Stimulated activated naive CD8-positive, alpha-beta T cell treated with anti-CD3 and anti-CD28 coated beads, Interleukin-15, amount 100 ng/mL, for 72 hours (primary cell): ENCODE measurements around the gene C3orf22.
A peak's percentile ranks its signal among the peaks of the same experiment; 100 is the strongest.

Experiments
- ATAC-seq: fragments of 150-1000 bp; cut with Tn5 transposase; 2 replicates; pipeline ENCODE4 v1.10.0; 2021; ENCODE audit warnings: mild to moderate bottlenecking, moderate library complexity
- DNase-seq, 2 donors: peaks; one replicate each; pipeline ENCODE4 v3.0.0; 2021 to 2022
- H3K27ac Mint-ChIP-seq, 2 donors: one replicate each; pipeline ENCODE4 v1.8.0; 2022; ENCODE audit warnings: mild to moderate bottlenecking in 2 of 2, mixed read lengths in 2 of 2, moderate library complexity in 2 of 2
- H3K27me3 Mint-ChIP-seq: one replicate; pipeline ENCODE4 v1.8.0; 2022; ENCODE audit warnings: mixed read lengths
- H3K4me1 Mint-ChIP-seq: one replicate; pipeline ENCODE4 v1.8.0; 2022; ENCODE audit warnings: mild to moderate bottlenecking, mixed read lengths
- H3K4me3 Mint-ChIP-seq, 2 donors: one replicate each; pipeline ENCODE4 v1.8.0; 2022; ENCODE audit warnings: mild to moderate bottlenecking in 2 of 2, mixed read lengths in 2 of 2, moderate library complexity in 1 of 2
- H3K9me3 Mint-ChIP-seq, 2 donors: one replicate each; pipeline ENCODE4 v1.8.0; 2022; ENCODE audit warnings: mixed read lengths in 2 of 2

The C3orf22 gene

DNA sequence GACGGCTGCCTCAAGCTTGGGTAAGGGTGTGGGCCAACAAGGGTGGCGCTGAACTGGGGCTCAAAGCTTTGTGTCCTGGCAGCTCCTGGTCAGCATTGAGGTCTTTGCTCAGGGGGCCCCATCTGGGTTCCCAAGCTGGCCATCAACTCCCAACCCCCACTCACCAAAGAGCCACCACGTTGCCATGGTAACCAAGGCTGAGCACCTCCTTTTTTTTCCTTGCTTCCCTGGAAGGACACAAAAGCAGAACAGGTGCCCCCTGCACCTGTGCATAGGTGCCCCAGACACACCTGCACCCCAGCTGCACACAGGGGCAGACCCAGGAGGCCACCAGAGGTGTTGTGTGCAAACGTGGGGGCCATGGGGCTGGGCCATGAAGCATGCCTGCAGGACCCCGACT lies 57.7 kb downstream of the C3orf22 start:
- ATAC-seq: no peak
- Mint-ChIP-seq H3K4me3 (no peak overlapping the region), H3K9me3 (no peaks in the 10 kb centered on the region), H3K27me3 (no peaks in the 10 kb centered on the region), H3K4me1 (peaks cover 14% of the 10 kb centered on the region), H3K27ac (no peak overlapping the region)
- no peak for DNase-seq

DNA sequence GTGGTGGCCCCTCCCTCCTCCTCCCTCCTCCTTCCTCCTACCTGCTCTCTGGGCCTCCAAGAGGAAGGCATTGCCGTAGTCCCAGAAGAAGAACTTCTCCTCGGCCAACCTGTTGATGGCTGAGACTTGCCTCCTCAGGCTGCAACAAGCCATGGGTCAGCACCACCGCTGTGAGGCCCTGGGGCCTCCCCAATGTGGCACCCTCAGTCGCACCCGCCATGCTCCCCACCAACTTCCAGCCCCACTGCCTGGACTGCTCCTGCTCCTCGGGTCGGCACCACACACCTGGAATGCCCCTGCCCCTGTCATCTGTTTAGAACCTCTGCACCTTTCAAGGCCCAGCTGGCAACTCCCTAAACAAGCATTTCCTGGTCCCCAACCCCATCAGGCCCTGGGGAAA lies 58.7 kb downstream of the C3orf22 start:
- no peaks in the 10 kb centered on the region for H3K9me3 Mint-ChIP-seq
- H3K27ac Mint-ChIP-seq: peak overlapping the region in 1 of 2 donors; percentile 81
- H3K4me1 Mint-ChIP-seq: peaks cover 14% of the 10 kb centered on the region
- no peaks in the 10 kb centered on the region for H3K27me3 Mint-ChIP-seq
- DNase-seq: no peak
- no peak overlapping the region for H3K4me3 Mint-ChIP-seq
- ATAC-seq: no peak
